MM.1S (cell line): ENCODE data around the gene BICDL2.

ENCODE experiments used
- EZH2phosphoT487 ChIP-seq: fragments of 300-600 bp; sonication (generic); IDR thresholded peaks from 2 replicates; pipeline ENCODE4 v1.6.1; 2018; ENCODE audit warnings: antibody characterized with exemption, low read length
- TF ChIP-seq, protein P1 (sequence below): fragments of 300-600 bp; sonication (generic); IDR thresholded peaks from 2 replicates; pipeline ENCODE4 v1.5.1; 2016; ENCODE audit warnings: antibody characterized with exemption, low read length, mixed read lengths

GRCh38 chr16:2981177-2981898 is 55.4 kb downstream of the BICDL2 start:
- TF ChIP-seq, protein P1, sequence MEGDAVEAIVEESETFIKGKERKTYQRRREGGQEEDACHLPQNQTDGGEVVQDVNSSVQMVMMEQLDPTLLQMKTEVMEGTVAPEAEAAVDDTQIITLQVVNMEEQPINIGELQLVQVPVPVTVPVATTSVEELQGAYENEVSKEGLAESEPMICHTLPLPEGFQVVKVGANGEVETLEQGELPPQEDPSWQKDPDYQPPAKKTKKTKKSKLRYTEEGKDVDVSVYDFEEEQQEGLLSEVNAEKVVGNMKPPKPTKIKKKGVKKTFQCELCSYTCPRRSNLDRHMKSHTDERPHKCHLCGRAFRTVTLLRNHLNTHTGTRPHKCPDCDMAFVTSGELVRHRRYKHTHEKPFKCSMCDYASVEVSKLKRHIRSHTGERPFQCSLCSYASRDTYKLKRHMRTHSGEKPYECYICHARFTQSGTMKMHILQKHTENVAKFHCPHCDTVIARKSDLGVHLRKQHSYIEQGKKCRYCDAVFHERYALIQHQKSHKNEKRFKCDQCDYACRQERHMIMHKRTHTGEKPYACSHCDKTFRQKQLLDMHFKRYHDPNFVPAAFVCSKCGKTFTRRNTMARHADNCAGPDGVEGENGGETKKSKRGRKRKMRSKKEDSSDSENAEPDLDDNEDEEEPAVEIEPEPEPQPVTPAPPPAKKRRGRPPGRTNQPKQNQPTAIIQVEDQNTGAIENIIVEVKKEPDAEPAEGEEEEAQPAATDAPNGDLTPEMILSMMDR = no peak
- TF ChIP-seq EZH2phosphoT487 = no peak
